H1 (cell line): ENCODE measurements around the gene BAZ1B. TPM values are rescaled to one million over a fixed set of nuclear protein-coding genes. Genes with fewer than 3 reads are reported as not detected.

ENCODE experiments used
- CTCF ChIA-PET: fragments of 300-600 bp; sonication (Branson Sonifier 250); formaldehyde crosslinking; loops from one replicate; lab custom pipeline; 2021; ENCODE audit not compliant: partially characterized antibody; lab: Charles Lee
- POLR2A ChIA-PET: fragments of 300-600 bp; sonication (Branson Sonifier 250); formaldehyde crosslinking; loops from one replicate; lab custom pipeline; 2021; ENCODE audit warnings: inconsistent platforms; ENCODE audit not compliant: partially characterized antibody; lab: Charles Lee
- DNase-seq, 2 experiments: peaks; one replicate each; pipeline versions ENCODE4 v3.0.0 to v3.0.0-alpha.2; 2010 to 2022; ENCODE audit warnings: low spot score in 2 of 2, low read depth in 1 of 2, mixed read lengths in 1 of 2
- FAIRE-seq: peaks from 2 replicates; lab custom pipeline; 2011; peaks lifted over from hg19 to GRCh38; lab: Jason Lieb, UNC
- H2AFZ ChIP-seq: 2 replicates; pipeline ENCODE4 v1.8.1; 2012; ENCODE audit warnings: low read length, inconsistent platforms
- H2AK5ac ChIP-seq: 2 replicates; pipeline ENCODE4 v1.6.1; 2013; ENCODE audit warnings: low read depth, low read length
- H2BK120ac ChIP-seq: replicated peaks from 2 replicates; pipeline ENCODE3; 2013; ENCODE audit warnings: low read depth, low read length, inconsistent platforms
- H2BK12ac ChIP-seq: 2 replicates; pipeline ENCODE4 v1.6.1; 2013; ENCODE audit warnings: low read depth, low read length
- H2BK15ac ChIP-seq: 2 replicates; pipeline ENCODE4 v1.6.1; 2013; ENCODE audit warnings: low read length
- H2BK20ac ChIP-seq: 2 replicates; pipeline ENCODE4 v1.6.1; 2013; ENCODE audit warnings: low read length
- H2BK5ac ChIP-seq: 2 replicates; pipeline ENCODE4 v1.6.1; 2013; ENCODE audit warnings: low read depth, low read length
- H3K14ac ChIP-seq: 2 replicates; pipeline ENCODE4 v1.6.1; 2013; ENCODE audit warnings: inconsistent platforms; ENCODE audit not compliant: insufficient read length
- H3K18ac ChIP-seq: 2 replicates; pipeline ENCODE4 v1.6.1; 2013; ENCODE audit warnings: low read length; ENCODE audit errors: extremely low read depth
- H3K23ac ChIP-seq: 2 replicates; pipeline ENCODE4 v1.6.1; 2013; ENCODE audit warnings: inconsistent platforms; ENCODE audit not compliant: insufficient read length
- H3K23me2 ChIP-seq: 2 replicates; pipeline ENCODE4 v1.6.1; 2013; ENCODE audit warnings: low read depth, low read length
- H3K27ac ChIP-seq: 2 replicates; pipeline ENCODE4 v1.6.1; 2011; ENCODE audit warnings: low read depth, low read length, inconsistent platforms
- H3K27me3 ChIP-seq, 4 experiments: replicated peaks in 1 of 4; 1 replicate in 1 of 4; 2 replicates in 3 of 4; pipeline versions ENCODE4 v1.6.1 to v1.8.1; 2011 to 2013; ENCODE audit warnings: low read length in 3 of 4, mild to moderate bottlenecking in 3 of 4, inconsistent platforms in 2 of 4, mixed read lengths in 2 of 4, moderate library complexity in 1 of 4; ENCODE audit not compliant: control insufficient read depth in 3 of 4, insufficient read depth in 3 of 4; ENCODE audit errors: extremely low read depth in 1 of 4
- H3K36me3 ChIP-seq, 4 experiments: 2 replicates each; pipeline versions ENCODE4 v1.6.1 to v1.8.1; 2011 to 2013; ENCODE audit warnings: mild to moderate bottlenecking in 4 of 4, low read length in 3 of 4, moderate library complexity in 2 of 4, control low read depth in 1 of 4, inconsistent platforms in 1 of 4; ENCODE audit not compliant: insufficient read depth in 4 of 4, control insufficient read depth in 2 of 4
- H3K4ac ChIP-seq: replicated peaks from 2 replicates; pipeline ENCODE3; 2013; ENCODE audit warnings: low read length, low read depth, mixed read lengths, inconsistent platforms; ENCODE audit not compliant: insufficient read length
- H3K4me1 ChIP-seq, 4 experiments: replicated peaks in 1 of 4; 1 replicate in 1 of 4; 2 replicates in 3 of 4; pipeline versions ENCODE4 v1.6.1 to v1.8.1; 2011 to 2013; ENCODE audit warnings: low read length in 3 of 4, inconsistent platforms in 2 of 4, mixed read lengths in 1 of 4; ENCODE audit not compliant: insufficient read depth in 4 of 4, control insufficient read depth in 3 of 4
- H3K4me2 ChIP-seq, 2 experiments: 2 replicates each; pipeline versions ENCODE4 v1.6.1 to v1.8.1; 2011 to 2013; ENCODE audit warnings: low read depth in 2 of 2, low read length in 2 of 2, control low read depth in 1 of 2, inconsistent platforms in 1 of 2, mild to moderate bottlenecking in 1 of 2; ENCODE audit not compliant: insufficient read depth in 1 of 2
- H3K4me3 ChIP-seq, 4 experiments: fragments of 200-600, 300-600 bp in 1 of 4; sonication (generic), shearing (Covaris generic), sonication (Bioruptor Twin) in 1 of 4; 2 replicates each; pipeline versions ENCODE4 v1.5.1 to v1.8.1; 2011 to 2016; ENCODE audit warnings: low read length in 4 of 4, low read depth in 3 of 4, control low read depth in 2 of 4, inconsistent platforms in 2 of 4, mild to moderate bottlenecking in 2 of 4, mixed read lengths in 1 of 4, moderate library complexity in 1 of 4; ENCODE audit not compliant: insufficient read depth in 2 of 4; ENCODE audit errors: extremely low read depth in 1 of 4
- H3K56ac ChIP-seq: replicated peaks from 2 replicates; pipeline ENCODE3; 2013; ENCODE audit warnings: low read depth, mild to moderate bottlenecking, mixed read lengths, low read length, inconsistent platforms; ENCODE audit not compliant: insufficient read length
- H3K79me1 ChIP-seq: 2 replicates; pipeline ENCODE4 v1.6.1; 2013; ENCODE audit warnings: low read depth, low read length, control low read depth
- H3K79me2 ChIP-seq, 2 experiments: 2 replicates each; pipeline versions ENCODE4 v1.6.1 to v1.8.1; 2012 to 2013; ENCODE audit warnings: low read length in 2 of 2, mild to moderate bottlenecking in 2 of 2, inconsistent platforms in 1 of 2; ENCODE audit not compliant: insufficient read depth in 2 of 2, control insufficient read depth in 1 of 2
- H3K9ac ChIP-seq, 4 experiments: replicated peaks in 1 of 4; 1 replicate in 1 of 4; 2 replicates in 3 of 4; pipeline versions ENCODE4 v1.6.1 to v1.8.1; 2011 to 2013; ENCODE audit warnings: low read depth in 3 of 4, low read length in 3 of 4, control low read depth in 2 of 4, mild to moderate bottlenecking in 2 of 4, moderate library complexity in 2 of 4, inconsistent platforms in 1 of 4; ENCODE audit errors: extremely low read depth in 1 of 4
- H3K9me3 ChIP-seq, 2 experiments: 2 replicates each; pipeline versions ENCODE4 v1.6.1 to v1.8.1; 2012 to 2013; ENCODE audit warnings: mild to moderate bottlenecking in 2 of 2, moderate library complexity in 2 of 2, control low read depth in 1 of 2, inconsistent platforms in 1 of 2, low read depth in 1 of 2, low read length in 1 of 2, mixed read lengths in 1 of 2; ENCODE audit not compliant: insufficient read depth in 2 of 2
- H4K20me1 ChIP-seq, 2 experiments: replicated peaks in 1 of 2; 2 replicates each; pipeline versions ENCODE3 to v1.8.1; 2011 to 2013; ENCODE audit warnings: inconsistent platforms in 2 of 2, low read length in 2 of 2, mild to moderate bottlenecking in 1 of 2; ENCODE audit not compliant: insufficient read depth in 2 of 2, control insufficient read depth in 1 of 2
- H4K5ac ChIP-seq: 2 replicates; pipeline ENCODE4 v1.6.1; 2013; ENCODE audit warnings: low read length, low read depth, mixed read lengths, inconsistent platforms; ENCODE audit not compliant: insufficient read length
- H4K8ac ChIP-seq: 2 replicates; pipeline ENCODE4 v1.8.0; 2013; ENCODE audit warnings: mild to moderate bottlenecking, moderate library complexity, low read length, inconsistent platforms; ENCODE audit not compliant: insufficient read depth; ENCODE audit errors: extremely low read depth
- H4K91ac ChIP-seq: replicated peaks from 2 replicates; pipeline ENCODE3; 2013; ENCODE audit warnings: low read length, mixed read lengths, inconsistent platforms; ENCODE audit not compliant: insufficient read length
- CBX8 ChIP-seq: fragments of 300-800, 300-1000 bp; sonication (generic); IDR thresholded peaks from 2 replicates; pipeline ENCODE4 v1.7.1; 2016; ENCODE audit warnings: low read depth, low read length, borderline replicate concordance
- CTCF ChIP-seq, 3 experiments: IDR thresholded peaks; 1 replicate in 2 of 3; 2 replicates in 1 of 3; pipeline versions ENCODE4 v1.5.1 to v1.6.1; 2011; ENCODE audit warnings: low read length in 3 of 3, mild to moderate bottlenecking in 3 of 3, inconsistent platforms in 2 of 3, low read depth in 1 of 3, moderate library complexity in 1 of 3; ENCODE audit not compliant: insufficient read depth in 1 of 3; ENCODE audit errors: control extremely low read depth in 1 of 3
- GABPA ChIP-seq: IDR thresholded peaks from 2 replicates; pipeline ENCODE4 v1.6.1; 2011; ENCODE audit warnings: mild to moderate bottlenecking, low read length, moderate library complexity, borderline replicate concordance; ENCODE audit not compliant: insufficient read depth
- POU5F1 ChIP-seq: IDR thresholded peaks from 2 replicates; pipeline ENCODE4 v1.6.1; 2011; ENCODE audit warnings: low read depth, mild to moderate bottlenecking, low read length, moderate library complexity
- RAD21 ChIP-seq, 2 experiments: IDR thresholded peaks in 1 of 2; conservative IDR thresholded peaks in 1 of 2; 2 replicates each; pipeline ENCODE4 v1.6.1; 2011; ENCODE audit warnings: low read depth in 2 of 2, low read length in 2 of 2, improper control_type of control experiment in 1 of 2, inconsistent platforms in 1 of 2, mild to moderate bottlenecking in 1 of 2, moderate library complexity in 1 of 2
- RXRA ChIP-seq: IDR thresholded peaks from 2 replicates; pipeline ENCODE4 v1.6.1; 2011; ENCODE audit warnings: low read depth, mild to moderate bottlenecking, low read length, moderate library complexity; ENCODE audit not compliant: insufficient read depth
- WGBS, 2 experiments: shearing (Covaris generic) in 1 of 2; methylation state at CpG; one replicate each; pipeline versions ENCODE4 v1.1.6 to v1.1.7; 2013 to 2015; ENCODE audit warnings: low lambda C conversion rate in 2 of 2, mixed read lengths in 2 of 2, inconsistent platforms in 1 of 2, low coverage in 1 of 2, missing lambda C conversion rate in 1 of 2; ENCODE audit not compliant: insufficient replicate concordance in 2 of 2, insufficient coverage in 1 of 2, insufficient read length in 1 of 2; ENCODE audit errors: extremely low coverage in 1 of 2, missing lambda C conversion rate in 1 of 2; 5-methylcytosine and 5-hydroxymethylcytosine counted together
- polyA plus RNA-seq, 7 experiments: library from polyadenylated mRNA; depleted of rRNA in 3 of 7; stranded (reverse) in 5 of 7; unstranded in 2 of 7; fragments of >200 nt in 5 of 7; fragments of 200-250 nt in 2 of 7; gene quantifications; 1 replicate in 5 of 7; 2 replicates in 1 of 7; 4 replicates in 1 of 7; pipeline versions ENCODE4 v1.2.1 to v1.2.3, GENCODE V29; 2011 to 2013; ENCODE audit warnings: missing spikeins in 2 of 7, mixed read lengths in 2 of 7
- total RNA-seq: library from RNA; stranded (reverse); fragmentation: NEBNext Ultra II Directional; extraction: Animal tissue kit (Norgen Biotek cat#: 25700); gene quantifications from 2 replicates; pipeline ENCODE4 v1.2.1, GENCODE V29; 2021
- TF ChIP-seq, protein P1 (sequence below): IDR thresholded peaks from 2 replicates; pipeline ENCODE4 v1.6.1; 2012; ENCODE audit warnings: inconsistent platforms

Gene BAZ1B
- total and polyA plus RNA-seq, 2 of the 8 experiments (the other 6 are each of a cell fraction or from before 2014, with no cell fraction given), result 21.0 to 86.8 TPM

DNA sequence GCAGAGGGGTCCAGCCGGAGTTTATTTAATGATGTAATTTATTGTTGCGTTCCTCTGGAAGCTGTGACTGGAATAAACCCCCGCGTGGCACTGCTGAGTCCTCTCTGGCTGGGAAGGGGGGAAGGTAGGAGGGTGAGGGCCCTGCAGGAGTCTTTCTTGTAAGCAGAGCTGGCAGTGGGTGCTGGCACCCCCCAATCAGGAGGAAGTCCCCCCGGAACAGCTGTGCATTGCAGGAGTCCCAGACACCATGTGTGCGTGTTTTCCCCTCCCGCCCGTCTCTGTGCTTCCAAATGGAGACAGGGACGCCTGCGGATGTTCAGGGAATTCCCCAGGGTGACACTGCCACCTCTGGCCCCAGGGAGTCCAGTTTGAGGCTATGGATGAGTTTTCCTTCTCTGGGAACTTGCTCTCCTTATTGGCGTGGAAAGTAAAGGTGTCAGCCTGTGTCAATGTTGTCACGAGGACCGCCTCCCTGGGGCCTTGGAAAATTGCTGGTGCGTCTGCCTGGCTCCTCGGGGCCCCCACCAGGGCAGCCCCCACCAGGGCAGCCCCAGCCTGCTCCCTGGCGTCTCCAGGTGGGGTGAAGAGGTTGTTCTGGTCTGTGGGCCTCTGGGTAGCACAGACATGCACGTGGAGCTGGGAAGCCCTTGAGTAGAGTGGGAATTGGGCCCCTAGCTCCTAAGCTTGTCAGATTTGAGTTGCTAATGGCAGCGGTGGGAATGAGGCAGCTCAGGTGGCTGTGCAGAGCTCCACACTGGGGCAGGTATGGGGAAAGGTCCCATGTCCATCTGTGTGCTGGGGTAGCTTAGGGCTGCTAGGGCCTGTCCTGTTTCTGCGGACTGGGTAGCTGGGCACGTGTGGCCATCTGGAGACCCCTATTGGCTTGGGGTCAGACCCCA is 85.8 kb downstream of the BAZ1B start:
- Histone ChIP-seq H3K23ac (no peak overlapping the region), H3K9me3 (peaks cover 0 to 12% of the 10 kb centered on the region in 2 experiments; a peak in 2 of 4 replicates), H3K18ac (no peak overlapping the region; the same call in 1 of the 2 replicates), H2BK5ac (no peak overlapping the region), H2AK5ac (no peak overlapping the region), H3K36me3 (peaks cover 0 to 19% (median 4%) of the 10 kb centered on the region in 4 experiments; a peak in 5 of 8 replicates), H4K91ac (no peak overlapping the region), H2BK20ac (no peak overlapping the region), H2AFZ (no peak overlapping the region), H2BK12ac (no peak overlapping the region), H2BK120ac (no peak overlapping the region), H3K9ac (no peak overlapping the region), H4K20me1 (peaks cover 5 to 8% of the 10 kb centered on the region in 2 experiments), H4K8ac (no peak overlapping the region; the same call in 1 of the 2 replicates), H3K56ac (no peak overlapping the region), H3K23me2 (peaks cover 3% of the 10 kb centered on the region; the same call in 1 of the 2 replicates), H3K4me3 (no peak overlapping the region), H3K79me1 (no peaks in the 10 kb centered on the region), H3K14ac (no peak overlapping the region), H3K79me2 (no peaks in the 10 kb centered on the region), H4K5ac (no peak overlapping the region), H3K4me2 (no peak overlapping the region), H3K27ac (no peak overlapping the region), H3K27me3 (peaks cover 9 to 20% (median 18%) of the 10 kb centered on the region in 4 experiments), H2BK15ac (no peak overlapping the region), H3K4me1 (peaks cover 0 to 5% (median 2%) of the 10 kb centered on the region in 4 experiments; a peak in 5 of 7 replicates), H3K4ac (no peak overlapping the region)
- WGBS, 2 experiments, result 86% methylated on average over 20 of the region's 20 CpGs; no CpG with 5 or more reads in 1 of the 2 experiments
- ChIA-PET CTCF (interaction anchor here (0.6 to 5.1 kb wide), 9 partner anchors 12 to 643 kb away, joined by 3 to 24 read pairs (median 3); no protein-coding TSS in a partner anchor), POLR2A (interaction anchor here (0.6 to 1.3 kb wide), 2 partner anchors 85 to 86 kb away, joined by 3 read pairs; partner anchors contain the start of gene BAZ1B)
- FAIRE-seq, result no peak
- no peak for DNase-seq
- TF ChIP-seq RXRA (no peak), RAD21 (IDR thresholded peaks at IDR 0.05 in 1 of 2, conservative IDR thresholded peaks at IDR 0.05 in 1 of 2; ENCODE audit: low read depth in 2 of 2, low read length in 2 of 2) (peak in 1 of 2 experiments; percentile 12; a peak in 2 of 4 replicates), CBX8 (no peak), CTCF (IDR thresholded peaks at IDR 0.05; ENCODE audit: control extremely low read depth in 1 of 3, insufficient read depth in 1 of 3, low read depth in 1 of 3, low read length in 3 of 3) (0 out of 4 replicates have a peak, but pooled peaks of 1 of the 3 experiments have one; percentile 0), POU5F1 (no peak), GABPA (no peak)
- TF ChIP-seq, protein P1, sequence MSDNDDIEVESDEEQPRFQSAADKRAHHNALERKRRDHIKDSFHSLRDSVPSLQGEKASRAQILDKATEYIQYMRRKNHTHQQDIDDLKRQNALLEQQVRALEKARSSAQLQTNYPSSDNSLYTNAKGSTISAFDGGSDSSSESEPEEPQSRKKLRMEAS, result no peak
